Activated naive CD4-positive, alpha-beta T cell treated with anti-CD3 and anti-CD28 coated beads for 36 hours (primary cell): ENCODE results near the gene UGT1A3. TPM values are rescaled to one million over a fixed set of nuclear protein-coding genes. Genes with fewer than 3 reads are reported as not detected.
"Not testable (repeated sequence)": the region's sequence is repeated elsewhere in the genome, so short reads cannot be mapped to it uniquely, and the experiment has no call there.

Experiments used
- CTCF ChIA-PET: fragments of 350-600 bp; sonication (Branson Sonifier 250); formaldehyde crosslinking; loops from one replicate; lab custom pipeline; 2021; ENCODE audit warnings: antibody characterized with exemption; lab: Charles Lee
- DNase-seq: peaks from one replicate; pipeline ENCODE4 v3.0.0-alpha.2; 2020
- H3K27ac Mint-ChIP-seq: one replicate; pipeline ENCODE4 v1.8.0; 2021; ENCODE audit warnings: mild to moderate bottlenecking, mixed read lengths
- H3K27me3 Mint-ChIP-seq: one replicate; pipeline ENCODE4 v1.8.0; 2021; ENCODE audit warnings: low read depth, mixed read lengths
- H3K36me3 Mint-ChIP-seq: one replicate; pipeline ENCODE4 v1.8.0; 2021; ENCODE audit warnings: low read depth, mixed read lengths
- H3K4me1 Mint-ChIP-seq: one replicate; pipeline ENCODE4 v1.8.0; 2021; ENCODE audit warnings: low read depth, mixed read lengths
- H3K4me3 Mint-ChIP-seq: one replicate; pipeline ENCODE4 v1.8.0; 2021; ENCODE audit warnings: mild to moderate bottlenecking, moderate library complexity, mixed read lengths
- H3K9me3 Mint-ChIP-seq: one replicate; pipeline ENCODE4 v1.8.0; 2021; ENCODE audit warnings: mixed read lengths
- intact Hi-C: fragments of 100-400 bp; cut with micrococcal nuclease; formaldehyde crosslinking; loops from one replicate; pipeline ENCODE4 v1.15.1; 2023
- total RNA-seq, 2 experiments: library from RNA; stranded (reverse); gene quantifications; one replicate each; pipeline ENCODE4 v1.2.3, GENCODE V29; 2021

The UGT1A3 gene
- total RNA-seq, 2 experiments from 2014 or later: not detected

- CTCF ChIA-PET, intact Hi-C loops, DNase-seq, H3K4me3 Mint-ChIP-seq, H3K36me3 Mint-ChIP-seq, H3K9me3 Mint-ChIP-seq, H3K4me1 Mint-ChIP-seq, H3K27ac Mint-ChIP-seq: not testable (repeated sequence)
- H3K27me3 Mint-ChIP-seq: peaks cover 12% of the 10 kb centered on the region
Measured at GRCh38 chr2:233751212-233752009, 22.6 kb downstream of the UGT1A3 start.

DNA sequence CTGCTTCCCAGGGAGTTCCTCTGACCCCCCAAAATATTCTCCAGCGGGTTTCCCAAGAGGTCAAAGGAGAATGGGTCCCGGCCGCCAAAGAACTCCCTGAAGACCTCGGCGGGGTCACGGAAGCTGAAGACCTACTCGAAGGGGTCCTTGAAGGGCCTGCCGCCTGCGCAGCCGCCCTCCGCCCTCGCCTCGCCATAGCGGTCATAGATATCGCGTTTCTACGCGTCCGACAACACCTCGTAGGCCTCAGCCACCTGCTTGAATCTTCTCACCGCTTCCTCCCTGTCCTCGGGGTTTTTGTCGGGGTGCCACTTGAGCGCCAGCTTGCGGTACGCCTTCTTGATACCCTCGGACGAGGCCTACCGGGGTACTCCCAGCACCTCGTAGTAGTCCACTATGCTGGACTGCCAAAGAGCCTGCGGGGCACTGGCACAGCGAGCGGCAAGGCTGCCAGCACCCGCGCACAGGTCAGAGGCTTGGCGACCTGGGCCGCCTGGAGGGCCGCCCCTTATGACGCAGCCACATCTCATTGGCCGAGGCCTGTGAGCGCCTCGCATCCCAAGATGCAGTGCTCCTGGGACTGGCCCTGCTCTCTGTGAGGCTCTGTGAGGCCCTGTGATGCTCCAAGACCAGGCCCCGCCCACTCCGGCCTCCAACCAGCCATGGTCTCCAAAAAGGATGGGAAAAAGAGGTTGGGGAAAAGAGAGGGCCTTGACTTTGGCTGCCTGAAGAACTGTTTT, 26.2 kb downstream of the UGT1A3 start:
- no peak overlapping the region for H3K4me3 Mint-ChIP-seq
- H3K9me3 Mint-ChIP-seq: peaks cover 4% of the 10 kb centered on the region
- peaks cover 7% of the 10 kb centered on the region for H3K27me3 Mint-ChIP-seq
- H3K4me1 Mint-ChIP-seq: no peaks in the 10 kb centered on the region
- no peak for DNase-seq
- CTCF ChIA-PET: no interaction called here
- intact Hi-C loops: no loop called here
- H3K36me3 Mint-ChIP-seq: no peaks in the 10 kb centered on the region
- no peak overlapping the region for H3K27ac Mint-ChIP-seq

GRCh38 chr2:233756429-233757081, 27.7 kb downstream of the UGT1A3 start:
- H3K9me3 Mint-ChIP-seq: peaks cover 1% of the 10 kb centered on the region

DNA sequence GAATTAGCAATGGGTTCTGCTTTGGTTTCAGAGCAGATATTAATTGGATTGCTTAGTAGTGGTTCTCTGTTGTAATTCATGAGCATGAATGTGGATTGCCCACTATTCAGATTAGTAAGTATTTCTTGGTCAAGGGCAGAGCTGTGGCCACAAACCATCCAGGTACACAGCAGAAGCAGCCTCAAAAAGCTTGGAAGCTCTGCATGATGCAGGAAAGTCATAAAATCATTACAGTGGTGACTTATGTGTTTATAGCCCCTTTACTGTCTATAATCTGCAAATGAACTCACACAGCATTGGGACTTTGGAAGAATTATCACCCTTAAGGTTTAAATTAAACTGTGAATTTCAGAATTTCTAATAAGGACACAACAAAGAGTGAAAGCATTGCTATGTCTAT, 29.3 kb downstream of the UGT1A3 start:
- CTCF ChIA-PET: no interaction called here
- Mint-ChIP-seq H3K4me1 (no peaks in the 10 kb centered on the region), H3K27ac (no peak overlapping the region), H3K27me3 (peaks cover 5% of the 10 kb centered on the region), H3K36me3 (no peaks in the 10 kb centered on the region), H3K9me3 (no peaks in the 10 kb centered on the region), H3K4me3 (no peak overlapping the region)
- no peak for DNase-seq
- intact Hi-C loops: no loop called here

More at GRCh38 chr2:233756429-233757081, 27.7 kb downstream of the UGT1A3 start:
- Mint-ChIP-seq H3K4me1 (no peaks in the 10 kb centered on the region), H3K27me3 (peaks cover 7% of the 10 kb centered on the region), H3K36me3 (no peaks in the 10 kb centered on the region), H3K4me3 (no peak overlapping the region), H3K27ac (no peak overlapping the region)
- DNase-seq: no peak
- intact Hi-C loops: no loop called here
- CTCF ChIA-PET: no interaction called here

DNA sequence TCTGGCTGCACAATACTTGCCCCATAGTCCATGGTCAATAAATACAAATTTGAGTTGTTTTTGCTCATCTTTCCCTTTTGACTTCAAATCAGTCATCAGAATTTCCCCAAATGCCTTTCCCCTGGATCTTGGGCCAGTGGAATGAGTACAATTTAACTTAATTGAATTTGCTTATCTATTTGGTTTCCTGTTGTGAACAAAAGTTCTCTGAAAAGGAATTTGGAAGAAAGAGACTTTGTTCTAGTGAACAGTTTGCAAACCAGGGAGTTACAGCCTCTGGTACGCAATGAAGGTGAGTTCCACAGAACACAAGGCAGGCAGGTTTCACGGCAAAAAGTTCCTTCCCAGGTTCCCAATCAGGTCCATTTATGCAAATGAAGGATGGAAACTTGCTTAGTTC, 30.0 kb downstream of the UGT1A3 start:
- intact Hi-C loops: no loop called here
- H3K36me3 Mint-ChIP-seq: no peaks in the 10 kb centered on the region
- H3K9me3 Mint-ChIP-seq: no peaks in the 10 kb centered on the region
- H3K4me1 Mint-ChIP-seq: no peaks in the 10 kb centered on the region
- H3K27ac Mint-ChIP-seq: no peak overlapping the region
- CTCF ChIA-PET: no interaction called here
- H3K4me3 Mint-ChIP-seq: no peak overlapping the region
- H3K27me3 Mint-ChIP-seq: peaks cover 3% of the 10 kb centered on the region
- no peak for DNase-seq

GRCh38 chr2:233760043-233760442, 31.2 kb downstream of the UGT1A3 start, which contains the start of gene UGT1A1:
UGT1A1 (plus strand) TSS chr2:233760270; CDS start chr2:233760288, 18 bp downstream.
- no peak for DNase-seq
- intact Hi-C loops: no loop called here
- CTCF ChIA-PET: no interaction called here
- Mint-ChIP-seq H3K4me3 (no peak within 1 kb of the TSS), H3K27me3 (peaks cover 4% of the 10 kb centered on the region), H3K9me3 (no peaks in the 10 kb centered on the region), H3K36me3 (no peaks in the 10 kb centered on the region), H3K4me1 (no peaks in the 10 kb centered on the region), H3K27ac (no peak within 1 kb of the TSS)

GRCh38 chr2:233761040-233761769, 32.4 kb downstream of the UGT1A3 start:
- Mint-ChIP-seq H3K27me3 (peaks cover 4% of the 10 kb centered on the region), H3K9me3 (no peaks in the 10 kb centered on the region), H3K27ac (no peak overlapping the region), H3K36me3 (no peaks in the 10 kb centered on the region), H3K4me3 (no peak overlapping the region), H3K4me1 (no peaks in the 10 kb centered on the region)
- intact Hi-C loops: no loop called here
- CTCF ChIA-PET: no interaction called here
- DNase-seq: no peak

GRCh38 chr2:233764264-233764663, 35.4 kb downstream of the UGT1A3 start:
- H3K9me3 Mint-ChIP-seq: no peaks in the 10 kb centered on the region
- intact Hi-C loops: no loop called here
- no peak overlapping the region for H3K4me3 Mint-ChIP-seq
- CTCF ChIA-PET: no interaction called here
- H3K4me1 Mint-ChIP-seq: no peaks in the 10 kb centered on the region
- DNase-seq: no peak
- H3K36me3 Mint-ChIP-seq: no peaks in the 10 kb centered on the region
- H3K27ac Mint-ChIP-seq: no peak overlapping the region
- H3K27me3 Mint-ChIP-seq: peaks cover 10% of the 10 kb centered on the region

- CTCF ChIA-PET: no interaction called here
- no peaks in the 10 kb centered on the region for H3K36me3 Mint-ChIP-seq
- no peaks in the 10 kb centered on the region for H3K9me3 Mint-ChIP-seq
- H3K4me3 Mint-ChIP-seq: no peak overlapping the region
- peaks cover 11% of the 10 kb centered on the region for H3K27me3 Mint-ChIP-seq
- no peak overlapping the region for H3K27ac Mint-ChIP-seq
- intact Hi-C loops: no loop called here
- DNase-seq: no peak
- H3K4me1 Mint-ChIP-seq: no peaks in the 10 kb centered on the region
Measured at GRCh38 chr2:233764761-233765160, 35.9 kb downstream of the UGT1A3 start.

GRCh38 chr2:233766416-233766815, 37.6 kb downstream of the UGT1A3 start:
- no peaks in the 10 kb centered on the region for H3K9me3 Mint-ChIP-seq
- H3K27ac Mint-ChIP-seq: no peak overlapping the region
- no peaks in the 10 kb centered on the region for H3K36me3 Mint-ChIP-seq
- intact Hi-C loops: no loop called here
- H3K4me3 Mint-ChIP-seq: no peak overlapping the region
- peaks cover 11% of the 10 kb centered on the region for H3K27me3 Mint-ChIP-seq
- H3K4me1 Mint-ChIP-seq: no peaks in the 10 kb centered on the region
- CTCF ChIA-PET: interaction anchor here (0.6 kb wide), 1 partner anchor 457 kb away, joined by 3 read pairs; no protein-coding TSS in a partner anchor
- DNase-seq: no peak

GRCh38 chr2:233768076-233768475, 39.2 kb downstream of the UGT1A3 start:
- Mint-ChIP-seq H3K36me3 (no peaks in the 10 kb centered on the region), H3K4me1 (no peaks in the 10 kb centered on the region), H3K27me3 (peaks cover 11% of the 10 kb centered on the region), H3K27ac (no peak overlapping the region), H3K9me3 (no peaks in the 10 kb centered on the region), H3K4me3 (no peak overlapping the region)
- DNase-seq: no peak
- intact Hi-C loops: no loop called here
- CTCF ChIA-PET: no interaction called here

- CTCF ChIA-PET: no interaction called here
- Mint-ChIP-seq H3K27ac (no peak overlapping the region), H3K36me3 (no peaks in the 10 kb centered on the region), H3K4me3 (no peak overlapping the region), H3K4me1 (no peaks in the 10 kb centered on the region), H3K27me3 (peaks cover 11% of the 10 kb centered on the region), H3K9me3 (no peaks in the 10 kb centered on the region)
- intact Hi-C loops: no loop called here
- DNase-seq: no peak
Measured at GRCh38 chr2:233769260-233769659, 40.4 kb downstream of the UGT1A3 start.
